ENCODE measurements around the gene IGSF5.
"Not testable (repeated sequence)": the region's sequence is repeated elsewhere in the genome, so short reads cannot be mapped to it uniquely, and the experiment has no call there.

IGSF5 gene
- 0 to 0.04 reads per million in 2 donors for total RNA-seq

- DNase-seq, result not testable (repeated sequence)
These were observed at the start of gene IGSF5 for GRCh38 chr21:39744883-39745282. IGSF5 (plus strand) TSS chr21:39745183; CDS start chr21:39745510, 327 bp downstream.

- no peak for DNase-seq
These were observed 48.8 kb upstream of the IGSF5 start for GRCh38 chr21:39696196-39696595.

GRCh38 chr21:39696618-39697017 is 48.4 kb upstream of the IGSF5 start:
- DNase-seq, result no peak

- no peak for DNase-seq
These were observed 44.7 kb upstream of the IGSF5 start for GRCh38 chr21:39700318-39700717.

GRCh38 chr21:39703578-39703977 is 41.4 kb upstream of the IGSF5 start:
- DNase-seq, result no peak

- no peak for DNase-seq
These were observed 39.1 kb upstream of the IGSF5 start for GRCh38 chr21:39705849-39706248.

GRCh38 chr21:39707316-39707715 is 37.7 kb upstream of the IGSF5 start:
- DNase-seq, result no peak

GRCh38 chr21:39710866-39711265 is 34.1 kb upstream of the IGSF5 start:
- no peak for DNase-seq

- DNase-seq, result no peak
These were observed 32.7 kb upstream of the IGSF5 start for GRCh38 chr21:39712273-39712672.

- no peak for DNase-seq
These were observed 32.0 kb upstream of the IGSF5 start for GRCh38 chr21:39712976-39713375.

GRCh38 chr21:39713905-39714304 is 31.1 kb upstream of the IGSF5 start:
- DNase-seq, result no peak

- no peak for DNase-seq
These were observed 30.7 kb upstream of the IGSF5 start for GRCh38 chr21:39714331-39714730.

- no peak for DNase-seq
These were observed 29.1 kb upstream of the IGSF5 start for GRCh38 chr21:39715804-39716397.

GRCh38 chr21:39720126-39720778 is 24.7 kb upstream of the IGSF5 start:
- no peak for DNase-seq

GRCh38 chr21:39721885-39722284 is 23.1 kb upstream of the IGSF5 start:
- DNase-seq, result no peak

- no peak for DNase-seq
These were observed 20.0 kb upstream of the IGSF5 start for GRCh38 chr21:39724944-39725343.

- no peak for DNase-seq
These were observed 18.9 kb upstream of the IGSF5 start for GRCh38 chr21:39726133-39726532.

- DNase-seq, result no peak
These were observed 17.4 kb upstream of the IGSF5 start for GRCh38 chr21:39727401-39728120.

- no peak for DNase-seq
These were observed 16.6 kb upstream of the IGSF5 start for GRCh38 chr21:39728341-39728740.

- no peak for DNase-seq
These were observed 14.4 kb upstream of the IGSF5 start for GRCh38 chr21:39730418-39731157.

- DNase-seq, result no peak
These were observed 8.3 kb upstream of the IGSF5 start for GRCh38 chr21:39736716-39737115.

- no peak for DNase-seq
These were observed 7.5 kb upstream of the IGSF5 start for GRCh38 chr21:39737376-39738000.

- no peak for DNase-seq
These were observed 6.4 kb upstream of the IGSF5 start for GRCh38 chr21:39738566-39738965.
